ENCODE data around the gene KCNJ4. TPM values are rescaled to one million over a fixed set of nuclear protein-coding genes. Genes with fewer than 3 reads are reported as not detected.
A peak's percentile ranks its signal among the peaks of the same experiment; 100 is the strongest.

Gene KCNJ4
- total RNA-seq, 1 experiment from 2014 or later = 0.92 TPM

- peaks cover 19% of the 10 kb centered on the region for H3K27me3 ChIP-seq (ENCODE audit: insufficient read depth, low read length)
- Mint-ChIP-seq H3K36me3 (ENCODE audit: insufficient read depth in 1 of 3, low read depth in 3 of 3) (no peaks in the 10 kb centered on the region; a peak in 2 of 7 replicates), H3K4me3 (peak overlapping the region; percentile 67 to 89; a peak in 4 of 5 replicates), H3K27ac (no peak overlapping the region), H3K9me3 (no peaks in the 10 kb centered on the region; a peak in 1 of 5 replicates), H3K4me1 (peaks cover 29 to 49% of the 10 kb centered on the region in 2 experiments), H3K27me3 (ENCODE audit: low read depth) (peaks cover 88% of the 10 kb centered on the region)
- no peak for TF ChIP-seq CTCF (conservative IDR thresholded peaks at IDR 0.05)
- H2AFZ ChIP-seq (ENCODE audit: low read length) = no peak overlapping the region
- H2BK12ac ChIP-seq (ENCODE audit: insufficient read length, low read depth, low read length) = no peak overlapping the region
- H3K9ac ChIP-seq (ENCODE audit: extremely low read depth, insufficient read length, low read length) = no peak overlapping the region
- no peak overlapping the region for H3K56ac ChIP-seq (ENCODE audit: insufficient read length, low read depth, low read length)
- no peak for DNase-seq
- H3K23ac ChIP-seq (ENCODE audit: insufficient read length, low read depth, low read length) = no peak overlapping the region
- no peaks in the 10 kb centered on the region for H3K79me1 ChIP-seq (ENCODE audit: insufficient read depth, low read depth, low read length, poor library complexity, severe bottlenecking)
- H2BK20ac ChIP-seq (ENCODE audit: low read depth, low read length, poor library complexity, severe bottlenecking) = no peak overlapping the region
- no peak overlapping the region for H3K27ac ChIP-seq (ENCODE audit: insufficient read length, low read depth, low read length)
- H3K9me3 ChIP-seq (ENCODE audit: control insufficient read depth, low read depth, low read length) = no peaks in the 10 kb centered on the region
- no peak overlapping the region for H4K5ac ChIP-seq (ENCODE audit: insufficient read length, low read depth, low read length)
- H2AK5ac ChIP-seq (ENCODE audit: insufficient read length, low read length) = no peak overlapping the region
- no peak overlapping the region for H3K18ac ChIP-seq (ENCODE audit: insufficient read length, low read depth, low read length)
- H2BK5ac ChIP-seq (ENCODE audit: insufficient read length, low read length) = no peak overlapping the region
- no peak overlapping the region for H3T11ph ChIP-seq (ENCODE audit: low read length)
- no peaks in the 10 kb centered on the region for H3K79me2 ChIP-seq (ENCODE audit: insufficient read depth, low read length)
- H4K8ac ChIP-seq (replicated peaks; ENCODE audit: insufficient read length, low read depth, low read length) = no peak overlapping the region
- H3K14ac ChIP-seq (ENCODE audit: insufficient read depth, low read length) = no peak overlapping the region
- H2BK120ac ChIP-seq (ENCODE audit: low read depth, low read length, poor library complexity, severe bottlenecking) = no peak overlapping the region
- no peak overlapping the region for H2BK15ac ChIP-seq (ENCODE audit: low read depth, low read length)
- peaks cover 4% of the 10 kb centered on the region for H4K20me1 ChIP-seq (ENCODE audit: control insufficient read depth, insufficient read depth, insufficient read length)
- peak overlapping the region; percentile 48 for H3K4me2 ChIP-seq (ENCODE audit: insufficient read depth, insufficient read length, low read length)
- H3K4me1 ChIP-seq (ENCODE audit: insufficient read depth, low read length) = peaks cover 3% of the 10 kb centered on the region; the same call in 1 of the 2 replicates
- H3K4ac ChIP-seq (ENCODE audit: low read depth, low read length) = no peak overlapping the region
- H4K91ac ChIP-seq (ENCODE audit: insufficient read length, low read depth, low read length) = no peak overlapping the region
- peaks cover 12% of the 10 kb centered on the region for H3K23me2 ChIP-seq (ENCODE audit: insufficient read length, low read depth, low read length, poor library complexity, severe bottlenecking)
- WGBS (ENCODE audit: extremely low coverage, insufficient read length, low lambda C conversion rate) = no CpG with 5 or more reads among the region's 3 CpGs
Measured at GRCh38 chr22:38453996-38454352, 1.0 kb downstream of the KCNJ4 start.

Data from H9 (cell line).